NCI-H2171 (cell line): Measurements from ENCODE around the gene SMOC1.

Experiments
- DNase-seq: peaks from one replicate; lab custom pipeline; 2025; lab: John Stamatoyannopoulos, UW

Gene SMOC1, protein sequence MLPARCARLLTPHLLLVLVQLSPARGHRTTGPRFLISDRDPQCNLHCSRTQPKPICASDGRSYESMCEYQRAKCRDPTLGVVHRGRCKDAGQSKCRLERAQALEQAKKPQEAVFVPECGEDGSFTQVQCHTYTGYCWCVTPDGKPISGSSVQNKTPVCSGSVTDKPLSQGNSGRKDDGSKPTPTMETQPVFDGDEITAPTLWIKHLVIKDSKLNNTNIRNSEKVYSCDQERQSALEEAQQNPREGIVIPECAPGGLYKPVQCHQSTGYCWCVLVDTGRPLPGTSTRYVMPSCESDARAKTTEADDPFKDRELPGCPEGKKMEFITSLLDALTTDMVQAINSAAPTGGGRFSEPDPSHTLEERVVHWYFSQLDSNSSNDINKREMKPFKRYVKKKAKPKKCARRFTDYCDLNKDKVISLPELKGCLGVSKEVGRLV

DNA sequence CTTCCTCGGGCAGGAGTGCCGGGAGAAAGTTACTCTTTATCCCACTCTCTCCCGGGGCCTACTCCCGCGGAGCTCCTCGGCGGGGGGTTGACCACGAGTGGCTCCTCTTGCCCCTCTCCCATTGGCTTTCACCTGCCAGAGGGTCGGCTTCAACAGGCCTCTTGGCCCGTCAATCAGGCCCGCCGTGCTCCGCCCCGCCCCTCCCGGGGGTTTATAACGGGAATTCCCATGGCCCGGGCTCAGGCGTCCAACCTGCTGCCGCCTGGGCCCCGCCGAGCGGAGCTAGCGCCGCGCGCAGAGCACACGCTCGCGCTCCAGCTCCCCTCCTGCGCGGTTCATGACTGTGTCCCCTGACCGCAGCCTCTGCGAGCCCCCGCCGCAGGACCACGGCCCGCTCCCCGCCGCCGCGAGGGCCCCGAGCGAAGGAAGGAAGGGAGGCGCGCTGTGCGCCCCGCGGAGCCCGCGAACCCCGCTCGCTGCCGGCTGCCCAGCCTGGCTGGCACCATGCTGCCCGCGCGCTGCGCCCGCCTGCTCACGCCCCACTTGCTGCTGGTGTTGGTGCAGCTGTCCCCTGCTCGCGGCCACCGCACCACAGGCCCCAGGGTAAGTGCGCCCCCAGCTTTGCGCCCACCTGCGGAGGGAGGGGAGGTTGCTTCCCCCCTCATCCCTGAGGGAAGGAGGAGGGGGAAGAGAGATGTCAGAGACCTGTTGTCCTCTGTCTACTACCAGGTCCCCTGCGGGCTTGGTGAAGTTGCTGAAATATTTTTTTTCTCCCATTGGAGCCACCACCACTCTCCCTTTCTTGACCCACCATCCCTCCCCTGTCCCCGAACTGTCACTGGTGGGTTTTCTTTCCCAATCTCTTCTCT is at the start of gene SMOC1:
Gene SMOC1 (plus strand): TSS at position 242 of the 869 bp plus-strand sequence. CDS start 263 bp downstream, at position 505.
- peak; percentile 63 for DNase-seq

DNA sequence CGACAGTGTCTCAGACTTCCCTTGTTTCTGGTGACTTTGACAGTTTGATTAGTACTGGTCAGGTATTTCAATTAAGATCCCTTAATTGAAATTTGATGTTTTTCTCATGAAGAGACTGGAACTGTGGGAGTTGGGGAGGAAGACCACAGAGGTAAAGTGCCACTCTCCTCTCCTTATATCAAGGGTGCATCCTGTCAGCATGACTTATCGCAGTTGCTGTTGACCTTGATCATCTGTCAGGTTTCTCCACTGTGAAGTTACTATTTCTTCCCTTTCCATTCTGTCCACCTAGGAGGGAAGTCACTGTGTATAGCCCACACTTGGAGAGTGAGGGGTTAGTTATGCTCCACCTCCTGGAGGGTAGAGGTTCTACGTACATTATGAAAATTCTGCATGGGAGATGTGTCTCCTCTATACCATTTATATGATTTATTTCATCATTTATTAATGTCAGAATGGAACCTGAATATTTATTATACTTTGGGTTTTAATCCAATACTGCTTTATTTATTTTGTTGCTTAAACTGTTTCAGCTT is 40.3 kb upstream of the SMOC1 start:
- no peak for DNase-seq

DNA sequence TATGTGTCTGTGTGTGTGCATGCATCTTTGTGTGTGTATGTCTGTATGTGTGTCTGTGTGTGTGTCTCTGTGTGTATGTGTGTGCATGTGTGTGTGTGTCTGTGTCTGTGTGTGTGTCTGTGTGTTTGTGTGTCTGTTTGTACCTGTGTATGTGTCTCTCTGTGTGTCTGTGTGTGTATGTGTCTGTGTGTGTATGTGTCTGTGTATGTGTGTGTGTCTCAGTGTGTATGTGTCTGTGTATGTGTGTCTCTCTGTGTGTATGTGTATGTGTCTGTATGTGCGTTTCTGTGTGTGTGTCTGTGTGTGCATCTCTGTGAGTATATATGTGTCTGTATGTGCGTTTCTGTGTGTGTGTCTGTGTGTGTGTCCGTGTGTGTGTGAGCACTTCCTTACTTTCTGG is 39.6 kb upstream of the SMOC1 start:
- DNase-seq = no peak

DNA sequence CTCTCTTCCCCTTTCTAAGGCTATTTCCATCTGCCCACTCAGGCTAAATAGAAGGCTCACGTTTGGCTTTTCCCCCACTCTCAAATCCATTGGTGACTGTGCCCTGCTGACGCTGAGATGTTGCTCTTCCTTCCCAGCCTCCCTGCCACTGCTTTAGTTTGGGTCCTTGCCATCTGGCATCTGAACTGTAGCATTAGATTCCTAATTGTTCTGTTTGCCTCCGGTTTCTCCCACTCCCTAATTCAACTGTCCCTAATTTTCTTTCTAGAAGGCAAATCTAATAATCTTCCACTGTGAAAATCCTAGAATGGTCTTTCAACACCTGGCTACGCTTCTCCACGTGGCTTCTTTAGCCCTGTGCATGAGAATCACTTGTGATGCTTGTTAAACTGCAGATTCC is 37.6 kb upstream of the SMOC1 start:
- no peak for DNase-seq

DNA sequence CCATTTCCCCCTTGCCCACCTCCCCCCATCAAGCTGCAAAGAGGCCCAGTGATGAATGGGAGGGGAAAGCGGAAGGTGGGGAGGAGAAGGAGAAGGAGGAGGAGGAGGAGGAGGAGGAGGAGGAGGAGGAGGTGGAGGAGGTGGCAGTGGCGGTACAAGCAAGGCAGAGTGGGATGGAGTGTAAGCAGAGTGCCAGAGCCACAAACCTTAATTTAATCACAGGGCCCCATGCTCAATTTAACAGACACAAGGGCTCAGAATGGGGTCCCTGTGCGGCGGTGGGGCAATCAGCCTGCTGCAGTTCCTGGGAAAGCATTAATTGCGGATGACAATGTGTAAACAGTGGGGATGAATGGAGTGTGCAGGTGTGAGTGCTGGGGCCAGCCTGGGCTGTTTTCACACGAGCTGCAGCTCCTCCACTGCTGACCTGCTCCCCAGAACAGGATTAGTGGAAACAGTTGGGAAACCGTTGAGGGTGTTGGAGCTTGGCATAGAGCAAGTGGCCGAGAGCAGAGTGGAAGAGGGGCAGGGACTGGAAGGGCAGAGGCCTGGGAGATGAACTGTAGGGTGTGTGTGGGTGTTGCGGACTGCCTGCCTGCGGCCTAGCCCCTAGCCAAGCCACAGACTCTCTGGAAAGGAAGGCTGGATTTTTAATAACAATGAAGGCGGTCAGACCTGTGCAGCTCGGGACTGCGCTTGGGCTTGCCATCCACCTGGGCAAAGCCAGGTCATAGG is 36.4 kb upstream of the SMOC1 start:
- DNase-seq = no peak

DNA sequence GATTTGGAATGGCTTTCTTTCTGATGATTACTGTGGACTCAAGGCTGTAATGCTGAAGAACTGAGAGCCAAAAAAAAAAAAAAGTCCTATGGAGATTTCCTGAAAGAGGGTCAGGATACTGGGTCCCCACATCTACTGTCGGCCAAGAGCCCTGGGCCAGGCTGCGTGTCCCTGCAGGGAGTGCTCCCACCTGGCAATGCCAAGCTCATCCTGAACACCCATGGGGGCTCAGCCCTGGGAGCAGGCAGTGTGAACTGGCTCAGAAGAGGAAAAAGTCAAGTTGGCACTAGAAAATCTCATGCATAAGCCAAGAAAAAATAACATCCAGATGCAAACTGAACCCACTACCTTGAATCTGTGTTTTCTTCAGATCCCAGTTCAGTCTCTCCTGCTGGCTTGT is 35.0 kb upstream of the SMOC1 start:
- DNase-seq = no peak

DNA sequence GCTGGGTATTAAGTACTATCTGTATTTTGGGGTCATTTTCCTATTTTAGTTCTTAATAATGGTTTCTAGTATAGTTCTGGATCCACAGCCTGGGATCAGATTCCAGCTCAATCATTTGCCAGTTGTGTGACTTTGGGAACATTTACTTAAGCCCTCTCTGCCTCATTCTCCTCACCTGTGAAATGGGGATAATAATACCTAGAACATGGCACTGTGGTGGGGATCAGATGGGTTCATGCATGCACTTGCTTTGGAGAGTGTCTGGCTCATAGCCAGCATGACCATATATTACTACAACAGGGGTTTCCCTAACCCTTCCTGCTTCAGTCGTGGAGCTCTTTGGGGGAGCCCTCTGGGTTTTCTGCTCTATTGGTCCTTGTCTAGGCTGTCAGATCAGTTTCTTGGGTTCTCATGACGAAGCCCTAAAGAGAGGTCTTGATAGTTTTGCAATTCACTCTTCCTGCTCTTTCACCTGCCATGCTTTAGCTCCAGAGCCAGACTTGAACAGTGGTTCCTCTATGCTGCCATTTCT is 34.1 kb upstream of the SMOC1 start:
- DNase-seq = no peak

DNA sequence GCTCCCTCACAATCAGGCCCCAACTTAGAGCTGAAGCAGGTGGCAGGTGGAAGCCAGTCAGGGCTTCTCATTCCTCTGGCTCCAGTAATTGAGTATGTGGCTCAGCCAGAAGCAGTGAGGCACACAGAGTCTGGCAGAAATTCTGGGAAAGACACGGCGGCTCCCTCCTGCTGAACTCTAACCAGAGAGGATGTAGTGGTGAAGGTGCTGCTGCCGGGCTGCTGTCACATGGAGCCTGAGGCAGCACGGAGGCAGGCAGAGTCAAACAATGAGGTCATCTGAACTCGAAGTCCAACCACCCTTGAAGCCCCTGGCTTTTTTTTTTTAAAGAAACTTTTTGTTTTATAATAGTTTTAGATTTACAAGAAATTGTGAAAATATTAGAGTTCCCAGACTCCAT is 33.4 kb upstream of the SMOC1 start:
- DNase-seq = no peak

DNA sequence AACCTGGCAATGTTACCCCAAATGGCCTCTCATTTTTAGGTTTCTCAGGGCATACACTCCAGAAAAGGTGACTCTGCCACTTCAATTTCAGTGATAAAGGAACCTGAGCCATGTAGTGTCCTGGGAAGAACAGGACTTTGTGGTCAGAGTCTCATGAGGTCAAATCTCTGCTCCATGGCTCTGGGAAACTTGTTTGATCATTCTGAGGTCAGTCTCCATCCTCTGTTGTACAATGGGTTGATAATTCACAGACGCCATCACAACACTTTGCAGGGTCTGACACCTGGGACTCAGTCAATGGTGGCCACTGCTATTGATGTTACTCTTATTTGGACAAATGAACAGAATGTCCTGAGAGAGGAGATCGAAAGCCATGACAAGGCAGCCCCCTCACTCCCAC is 31.1 kb upstream of the SMOC1 start:
- no peak for DNase-seq

DNA sequence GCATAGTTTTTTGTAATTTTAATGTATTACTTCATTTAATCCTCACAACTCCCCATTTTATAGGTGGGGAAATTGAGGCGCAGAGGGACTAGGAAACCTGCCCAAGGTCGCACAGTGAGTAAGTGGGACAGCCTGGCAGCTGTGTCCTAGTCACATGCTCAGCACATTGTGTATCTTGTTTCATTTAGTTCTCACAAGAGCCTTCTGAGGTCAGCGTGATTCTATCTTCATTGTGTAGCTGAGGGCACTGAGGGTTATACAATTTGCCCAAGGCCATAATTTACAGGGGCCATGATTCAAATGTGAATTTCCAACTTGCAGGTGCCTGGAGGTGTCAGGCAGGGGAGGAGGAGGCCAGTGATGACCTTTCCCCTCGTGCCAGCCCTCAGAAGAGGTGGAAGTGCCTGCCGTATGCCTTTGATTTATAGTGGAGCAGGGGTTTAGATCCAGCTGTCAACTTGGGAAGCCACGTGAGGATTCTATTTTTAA is 30.3 kb upstream of the SMOC1 start:
- DNase-seq = no peak

DNA sequence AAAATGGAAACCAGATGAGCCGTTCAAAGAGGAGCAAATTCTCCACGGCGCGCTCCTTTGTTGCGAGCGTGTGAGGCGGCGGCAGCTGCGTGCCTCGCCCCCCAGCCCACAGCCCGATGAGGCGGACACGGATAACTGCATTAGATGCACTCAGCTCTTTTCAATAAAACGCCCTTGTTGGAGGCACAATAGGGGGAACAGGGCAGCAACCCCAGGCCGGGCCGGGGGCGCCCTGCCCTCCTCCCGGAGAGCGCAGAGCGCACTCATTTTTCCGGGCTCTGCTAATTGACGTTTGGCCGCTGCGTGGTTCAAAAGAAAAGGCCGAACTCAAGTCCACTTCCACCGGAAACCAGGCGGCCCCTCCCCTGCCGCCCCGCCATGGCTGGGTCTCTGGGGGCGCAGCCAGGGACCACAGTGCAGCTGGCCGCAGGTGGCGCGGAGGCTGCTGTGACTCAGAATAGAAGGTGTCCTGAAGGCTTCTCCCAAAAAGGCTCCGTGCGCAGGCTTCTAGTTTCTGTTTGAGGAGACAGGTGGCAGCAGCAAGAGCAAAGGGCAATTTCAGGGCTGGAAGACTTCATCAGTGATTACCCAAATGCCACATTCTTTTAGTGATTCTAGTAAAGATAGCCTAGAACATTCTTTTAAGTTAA is 29.0 kb upstream of the SMOC1 start:
- no peak for DNase-seq

DNA sequence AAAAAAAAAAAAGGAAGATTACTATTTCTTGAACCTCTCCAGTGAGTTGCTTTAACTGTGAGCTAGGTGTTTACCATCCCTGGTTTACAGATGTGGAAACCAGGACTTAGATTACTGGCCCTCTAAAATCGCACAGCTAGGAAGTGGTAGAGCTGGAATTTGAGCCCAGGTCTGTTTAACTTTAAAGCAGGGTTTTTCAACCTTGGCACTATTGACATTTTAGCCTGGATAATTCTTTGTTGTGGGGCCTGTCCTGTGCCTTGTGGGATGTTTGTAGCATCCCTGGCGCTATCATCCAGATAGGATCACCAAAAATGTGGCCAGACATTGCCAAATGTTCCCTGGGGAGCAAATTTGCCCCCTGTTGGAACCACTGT is 28.5 kb upstream of the SMOC1 start:
- no peak for DNase-seq

DNA sequence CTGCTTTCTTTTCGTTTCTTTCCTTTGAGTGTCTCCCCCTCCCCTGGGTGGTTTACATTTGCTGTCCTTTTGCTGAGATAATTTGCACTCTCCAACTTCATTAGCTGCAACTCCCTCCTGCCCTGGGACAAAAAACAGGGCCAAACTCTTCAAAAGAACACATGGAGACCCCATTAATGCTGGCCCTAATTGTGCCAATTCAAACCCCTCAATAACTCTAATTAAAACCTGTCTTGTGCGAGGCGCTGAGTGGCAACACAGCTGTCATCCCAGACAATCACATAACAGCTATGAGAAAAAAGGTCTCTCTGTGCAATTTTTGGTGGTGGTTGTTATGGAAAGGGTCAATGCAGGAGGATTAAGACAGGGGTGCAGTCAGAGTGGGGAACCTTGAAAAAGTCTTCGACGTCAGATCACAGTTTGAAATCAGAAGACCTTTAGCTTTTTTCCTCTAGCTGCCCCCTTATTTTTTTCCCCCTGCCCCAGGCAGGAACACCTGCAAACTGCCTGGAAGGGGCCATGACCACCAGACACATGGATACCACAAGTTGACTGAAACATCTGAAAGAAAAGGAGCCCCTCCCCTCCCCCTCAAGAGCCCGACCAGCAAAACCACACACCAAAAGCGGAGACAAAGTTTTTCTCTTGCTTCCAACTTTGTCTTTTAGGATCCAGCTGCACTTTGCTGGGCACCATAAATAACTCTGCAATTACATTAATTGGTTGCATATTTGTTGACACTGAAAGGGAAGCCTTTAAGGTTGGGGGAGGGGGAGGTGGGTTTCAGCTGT is 26.5 kb upstream of the SMOC1 start:
- DNase-seq = no peak

DNA sequence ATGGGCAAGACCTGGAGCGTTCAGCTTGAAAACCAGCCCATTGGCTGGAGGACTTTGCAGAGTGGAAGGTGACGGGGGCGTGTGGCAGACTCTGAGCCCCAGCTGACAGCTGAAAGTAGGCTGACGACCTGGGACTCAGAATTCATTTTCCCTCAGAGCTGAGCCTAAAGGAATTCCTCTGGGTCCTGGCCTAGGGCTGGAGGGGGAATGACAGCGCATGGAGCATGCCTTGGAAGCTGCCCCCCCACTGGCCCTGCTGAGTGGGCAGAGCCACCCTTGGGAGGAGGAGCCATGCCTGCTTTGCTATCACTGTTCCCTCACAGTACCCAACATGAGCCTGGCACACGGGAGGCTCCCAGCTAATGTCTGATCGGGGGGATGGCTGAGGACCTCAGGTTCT is 25.4 kb upstream of the SMOC1 start:
- DNase-seq = no peak

DNA sequence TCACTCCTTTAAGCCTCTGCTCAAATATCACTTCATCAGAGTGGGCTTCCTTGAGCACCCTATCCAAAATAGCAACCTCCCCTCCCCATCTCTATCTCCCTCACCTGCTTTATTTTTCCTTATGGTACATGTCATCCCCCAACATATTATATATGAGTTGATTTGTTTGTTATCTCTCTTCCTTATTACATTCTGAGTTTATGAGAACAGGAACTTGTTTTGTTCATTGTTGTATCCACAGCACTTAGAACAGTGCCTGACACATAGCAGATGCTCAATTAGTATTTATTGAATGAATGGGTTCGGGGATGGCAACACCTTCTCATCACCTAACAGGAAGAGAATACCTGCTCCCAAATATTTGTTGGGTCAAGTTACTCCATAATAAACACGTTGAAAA is 24.6 kb upstream of the SMOC1 start:
- DNase-seq = no peak

DNA sequence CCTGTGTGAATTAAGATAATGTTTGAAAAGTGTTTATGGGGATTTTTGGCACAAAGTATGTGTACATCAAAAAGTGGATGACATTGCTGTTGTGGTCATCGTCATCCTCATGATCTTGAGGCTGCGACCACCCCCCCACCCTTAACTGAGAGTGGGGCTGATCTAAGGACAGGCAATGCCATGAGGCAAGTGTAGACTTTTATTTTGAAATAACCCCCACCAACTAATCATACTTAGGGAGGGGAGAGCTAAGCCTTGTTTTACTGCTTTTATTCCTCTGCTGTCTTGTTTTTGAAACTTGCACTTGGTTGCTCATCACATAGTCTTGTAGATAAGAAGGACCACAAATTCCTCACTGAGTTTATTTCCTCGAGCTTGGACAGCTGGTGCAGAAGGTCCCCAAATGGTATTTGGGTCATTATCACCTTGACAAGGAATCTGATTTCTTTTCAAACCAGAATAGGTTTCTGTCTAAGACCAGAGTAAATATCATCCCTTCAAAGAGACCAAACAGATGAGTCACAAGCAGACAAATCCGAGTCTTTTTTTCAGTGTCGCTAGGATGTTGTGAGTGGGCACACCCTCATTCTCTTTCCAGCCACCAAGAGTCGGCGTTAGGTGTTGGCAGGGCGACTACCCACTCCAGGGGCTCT is 23.9 kb upstream of the SMOC1 start:
- DNase-seq = no peak

DNA sequence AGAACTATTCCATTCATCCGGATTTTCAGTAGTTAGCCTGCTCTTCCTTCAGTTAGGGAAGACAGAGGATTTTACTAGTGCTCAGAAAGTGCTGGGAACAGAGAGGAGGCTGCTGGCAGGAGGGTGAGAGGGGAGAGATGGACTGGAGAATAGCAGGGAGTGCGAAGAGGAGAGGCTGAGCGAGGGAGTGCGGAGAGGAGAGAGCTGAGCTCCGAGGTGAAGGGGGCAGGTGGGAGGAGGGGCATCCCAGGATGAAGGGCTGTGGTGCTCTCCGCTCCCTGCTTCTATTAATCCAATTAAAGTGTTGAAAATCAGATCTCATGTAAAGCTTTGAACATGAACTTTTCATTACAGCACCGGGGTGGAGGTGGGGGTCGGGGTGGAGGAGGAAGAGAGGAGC is 20.4 kb upstream of the SMOC1 start:
- no peak for DNase-seq

DNA sequence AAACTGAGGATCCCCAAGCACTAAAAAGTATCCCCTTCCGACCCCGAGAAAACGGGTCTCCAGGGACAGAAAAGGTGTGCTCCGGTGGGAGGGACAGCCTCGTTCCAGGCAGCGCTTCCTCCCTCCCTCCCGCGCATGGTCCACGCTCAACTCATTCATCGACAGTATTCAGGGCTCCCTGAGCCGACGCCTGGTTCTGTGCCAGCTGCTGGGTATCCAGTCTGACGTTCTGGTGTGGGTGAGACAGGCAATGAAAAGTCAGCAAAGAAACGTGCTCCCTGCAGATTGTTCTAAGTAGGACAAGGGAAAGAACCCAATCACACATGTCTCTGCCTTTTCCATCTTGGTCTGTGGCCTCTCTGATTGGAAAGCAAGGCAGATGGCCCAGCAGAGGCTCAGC is 19.6 kb upstream of the SMOC1 start:
- no peak for DNase-seq

DNA sequence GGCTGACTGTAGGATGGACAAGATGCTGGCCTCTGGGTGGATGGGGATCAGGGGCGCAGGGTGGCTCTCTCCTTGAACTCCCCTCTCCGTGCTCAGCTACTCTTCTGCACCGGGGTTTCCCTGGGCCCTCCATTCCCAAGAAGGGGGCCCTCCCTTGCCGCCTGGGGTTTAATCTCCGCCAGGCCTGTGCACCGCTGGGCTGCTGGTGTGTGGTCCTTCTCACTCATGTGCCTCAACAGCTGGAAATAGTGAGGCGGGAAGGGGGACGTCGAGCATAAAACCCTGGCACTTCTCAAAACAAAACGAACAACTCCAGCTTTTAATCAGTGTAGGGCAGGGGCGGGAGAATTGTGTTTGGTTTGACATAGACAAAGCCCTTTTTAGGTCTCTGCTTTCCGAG is 19.0 kb upstream of the SMOC1 start:
- no peak for DNase-seq

DNA sequence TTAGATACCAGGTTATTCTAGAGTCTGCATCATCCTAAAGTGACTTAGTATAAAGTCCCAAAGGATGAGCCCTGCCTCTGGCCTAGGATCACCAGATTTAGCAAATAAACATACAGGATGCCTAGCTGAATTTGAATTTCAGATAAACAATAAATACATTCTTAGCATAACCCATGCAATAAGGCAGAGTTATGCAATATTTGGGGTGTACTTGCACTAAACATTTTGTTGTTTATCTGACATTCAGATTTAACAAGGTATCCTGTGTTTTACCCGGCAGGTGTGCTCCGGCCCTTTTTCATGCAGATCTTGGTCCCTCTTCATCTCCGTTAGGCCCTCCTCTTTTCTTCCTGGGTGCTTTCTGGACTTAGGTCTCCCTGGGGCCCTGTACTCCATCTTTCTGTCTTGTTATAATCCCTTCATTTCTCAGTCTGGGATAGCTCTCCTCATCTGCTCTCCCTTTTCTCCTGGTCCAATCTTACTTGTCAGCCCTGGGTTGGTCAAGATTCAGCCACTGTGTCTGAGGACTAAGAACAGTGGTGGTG is 18.1 kb upstream of the SMOC1 start:
- no peak for DNase-seq
